Measurements from ENCODE around the gene MXRA5. TPM values are rescaled to one million over a fixed set of nuclear protein-coding genes. Genes with fewer than 3 reads are reported as not detected.

Gene MXRA5
- total RNA-seq (not detected), polyA plus RNA-seq (not detected)

- H3K4me3 Mint-ChIP-seq = no peak within 1 kb of the TSS
- no peaks in the 10 kb centered on the region for H3K4me1 Mint-ChIP-seq
- Histone ChIP-seq H3K27ac (ENCODE audit: low read depth, low read length) (no peak within 1 kb of the TSS), H3K36me3 (ENCODE audit: insufficient read depth, low read length) (no peaks in the 10 kb centered on the region), H3K4me1 (ENCODE audit: insufficient read depth, low read length) (no peaks in the 10 kb centered on the region), H3K4me3 (ENCODE audit: low read length) (no peak within 1 kb of the TSS), H3K9me3 (ENCODE audit: low read length) (no peaks in the 10 kb centered on the region), H3K27me3 (ENCODE audit: insufficient read depth, low read length, poor library complexity, severe bottlenecking) (no peaks in the 10 kb centered on the region)
- H3K9me3 Mint-ChIP-seq = peaks cover 0 to 22% (median 7%) of the 10 kb centered on the region in 5 donors
- no peaks in the 10 kb centered on the region for H3K36me3 Mint-ChIP-seq
- H3K27me3 Mint-ChIP-seq = peaks cover 13 to 19% of the 10 kb centered on the region in 2 donors
- no peak for DNase-seq
- ChIA-PET POLR2A (no interaction called here), CTCF (no interaction called here)
- no peak within 1 kb of the TSS for H3K27ac Mint-ChIP-seq
Observed at GRCh38 chrX:3346501-3347259, at the start of gene MXRA5. Gene MXRA5 (minus strand): TSS chrX:3346652. CDS start chrX:3343833, 2,819 bp downstream.

DNA sequence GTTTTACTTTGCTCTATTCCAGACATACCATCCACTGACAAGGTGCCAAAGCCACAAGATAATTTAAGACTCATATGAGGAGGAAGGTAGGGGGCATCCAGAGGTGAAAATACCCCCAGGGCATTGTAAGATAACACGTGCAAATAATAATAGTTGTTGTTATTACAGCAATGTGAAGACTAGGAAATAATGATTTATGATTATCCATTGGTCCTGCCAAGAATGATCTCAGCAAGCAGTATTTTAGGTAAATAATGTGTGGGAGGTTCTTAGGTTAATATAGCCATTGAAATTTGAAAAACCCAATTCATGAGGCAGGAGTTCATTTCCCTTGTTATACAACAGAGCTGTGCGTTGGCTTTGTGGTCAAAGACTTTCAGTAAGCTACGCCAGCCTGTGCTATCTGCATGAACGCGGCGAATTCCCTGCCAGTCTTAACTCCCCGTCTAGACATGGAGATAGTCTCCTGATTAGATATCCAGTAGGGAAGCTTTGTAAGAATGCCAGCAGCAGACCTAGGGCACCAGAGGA, 47.2 kb upstream of the MXRA5 start:
- ChIA-PET CTCF (no interaction called here), POLR2A (no interaction called here)
- DNase-seq = no peak
- Histone ChIP-seq H3K4me3 (ENCODE audit: low read length) (no peak overlapping the region), H3K9me3 (ENCODE audit: low read length) (no peaks in the 10 kb centered on the region), H3K27me3 (ENCODE audit: insufficient read depth, low read length, poor library complexity, severe bottlenecking) (no peaks in the 10 kb centered on the region), H3K36me3 (ENCODE audit: insufficient read depth, low read length) (no peaks in the 10 kb centered on the region), H3K4me1 (ENCODE audit: insufficient read depth, low read length) (no peaks in the 10 kb centered on the region), H3K27ac (ENCODE audit: low read depth, low read length) (no peak overlapping the region)
- no peak overlapping the region for H3K27ac Mint-ChIP-seq
- H3K27me3 Mint-ChIP-seq = no peaks in the 10 kb centered on the region
- no peak overlapping the region for H3K4me3 Mint-ChIP-seq
- H3K36me3 Mint-ChIP-seq = no peaks in the 10 kb centered on the region
- H3K4me1 Mint-ChIP-seq = no peaks in the 10 kb centered on the region
- peaks cover 0 to 6% (median 0%) of the 10 kb centered on the region in 5 donors for H3K9me3 Mint-ChIP-seq

DNA sequence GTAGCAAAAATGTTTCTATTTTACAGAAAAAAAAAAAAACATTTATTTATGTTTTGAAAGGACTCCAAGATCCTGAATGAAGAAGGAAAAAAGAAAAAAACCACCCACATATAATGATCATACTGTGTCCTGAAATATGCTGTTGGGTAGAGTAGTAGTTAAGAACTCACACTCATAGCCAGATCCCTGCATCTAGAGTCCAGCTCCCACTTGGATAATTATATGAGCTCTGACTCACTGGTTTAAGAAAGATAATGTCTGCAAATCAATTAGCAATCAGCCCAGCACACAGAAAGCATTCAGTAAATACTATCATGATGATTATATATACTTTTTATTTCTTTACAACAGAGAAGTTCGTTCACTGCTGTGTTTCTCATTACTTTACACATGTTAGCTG, 46.7 kb upstream of the MXRA5 start:
- no peaks in the 10 kb centered on the region for H3K27me3 ChIP-seq (ENCODE audit: insufficient read depth, low read length, poor library complexity, severe bottlenecking)
- Mint-ChIP-seq H3K4me3 (no peak overlapping the region), H3K36me3 (no peaks in the 10 kb centered on the region), H3K27me3 (no peaks in the 10 kb centered on the region), H3K27ac (no peak overlapping the region), H3K4me1 (no peaks in the 10 kb centered on the region), H3K9me3 (peaks cover 0 to 6% (median 0%) of the 10 kb centered on the region in 5 donors)
- H3K9me3 ChIP-seq (ENCODE audit: low read length) = no peaks in the 10 kb centered on the region
- ChIA-PET POLR2A (no interaction called here), CTCF (no interaction called here)
- no peak overlapping the region for H3K27ac ChIP-seq (ENCODE audit: low read depth, low read length)
- H3K4me1 ChIP-seq (ENCODE audit: insufficient read depth, low read length) = no peaks in the 10 kb centered on the region
- H3K4me3 ChIP-seq (ENCODE audit: low read length) = no peak overlapping the region
- DNase-seq = no peak
- no peaks in the 10 kb centered on the region for H3K36me3 ChIP-seq (ENCODE audit: insufficient read depth, low read length)

DNA sequence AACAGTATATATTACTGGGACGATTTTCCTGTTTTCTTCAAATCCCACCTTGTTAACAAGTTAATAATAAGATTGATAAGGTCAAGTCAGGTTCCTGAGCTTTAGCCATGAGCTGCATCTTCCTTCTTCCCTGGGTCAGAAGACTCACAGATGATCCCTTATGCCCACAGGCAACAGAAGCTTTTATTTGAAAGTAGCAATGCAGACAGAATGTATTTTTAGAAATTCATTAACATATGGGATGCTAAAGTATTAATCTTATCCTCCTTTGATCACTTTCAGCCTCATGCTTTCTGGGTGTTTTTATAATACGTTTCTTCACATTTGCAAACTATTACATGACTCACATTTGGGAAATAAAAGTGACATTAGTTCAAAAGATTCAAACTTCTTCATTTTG, 42.0 kb upstream of the MXRA5 start:
- Histone ChIP-seq H3K4me1 (ENCODE audit: insufficient read depth, low read length) (no peaks in the 10 kb centered on the region), H3K36me3 (ENCODE audit: insufficient read depth, low read length) (no peaks in the 10 kb centered on the region), H3K9me3 (ENCODE audit: low read length) (no peaks in the 10 kb centered on the region), H3K4me3 (ENCODE audit: low read length) (no peak overlapping the region), H3K27ac (ENCODE audit: low read depth, low read length) (no peak overlapping the region), H3K27me3 (ENCODE audit: insufficient read depth, low read length, poor library complexity, severe bottlenecking) (no peaks in the 10 kb centered on the region)
- H3K36me3 Mint-ChIP-seq = no peaks in the 10 kb centered on the region
- H3K27ac Mint-ChIP-seq = no peak overlapping the region
- H3K9me3 Mint-ChIP-seq = peaks cover 0 to 5% (median 0%) of the 10 kb centered on the region in 5 donors
- H3K4me1 Mint-ChIP-seq = no peaks in the 10 kb centered on the region
- no peak for DNase-seq
- no peaks in the 10 kb centered on the region for H3K27me3 Mint-ChIP-seq
- CTCF ChIA-PET = no interaction called here
- H3K4me3 Mint-ChIP-seq = no peak overlapping the region
- POLR2A ChIA-PET = no interaction called here

- H3K36me3 ChIP-seq (ENCODE audit: insufficient read depth, low read length) = no peaks in the 10 kb centered on the region
- CTCF ChIA-PET = no interaction called here
- POLR2A ChIA-PET = no interaction called here
- H3K4me3 ChIP-seq (ENCODE audit: low read length) = no peak overlapping the region
- peaks cover 0 to 6% (median 0%) of the 10 kb centered on the region in 5 donors for H3K9me3 Mint-ChIP-seq
- no peaks in the 10 kb centered on the region for H3K36me3 Mint-ChIP-seq
- H3K27me3 Mint-ChIP-seq = peaks cover 0 to 2% of the 10 kb centered on the region in 2 donors
- no peak for DNase-seq
- H3K27me3 ChIP-seq (ENCODE audit: insufficient read depth, low read length, poor library complexity, severe bottlenecking) = no peaks in the 10 kb centered on the region
- no peaks in the 10 kb centered on the region for H3K4me1 ChIP-seq (ENCODE audit: insufficient read depth, low read length)
- no peak overlapping the region for H3K27ac ChIP-seq (ENCODE audit: low read depth, low read length)
- no peaks in the 10 kb centered on the region for H3K4me1 Mint-ChIP-seq
- no peak overlapping the region for H3K4me3 Mint-ChIP-seq
- H3K27ac Mint-ChIP-seq = no peak overlapping the region
- H3K9me3 ChIP-seq (ENCODE audit: low read length) = no peaks in the 10 kb centered on the region
Observed at GRCh38 chrX:3384327-3384726, 37.9 kb upstream of the MXRA5 start.

- ChIA-PET POLR2A (no interaction called here), CTCF (no interaction called here)
- Mint-ChIP-seq H3K4me3 (no peak overlapping the region), H3K36me3 (no peaks in the 10 kb centered on the region), H3K9me3 (peaks cover 0 to 11% (median 4%) of the 10 kb centered on the region in 5 donors), H3K4me1 (no peaks in the 10 kb centered on the region), H3K27me3 (peaks cover 0 to 6% of the 10 kb centered on the region in 2 donors), H3K27ac (no peak overlapping the region)
- Histone ChIP-seq H3K4me1 (ENCODE audit: insufficient read depth, low read length) (no peaks in the 10 kb centered on the region), H3K27ac (ENCODE audit: low read depth, low read length) (no peak overlapping the region), H3K4me3 (ENCODE audit: low read length) (no peak overlapping the region), H3K9me3 (ENCODE audit: low read length) (no peaks in the 10 kb centered on the region), H3K36me3 (ENCODE audit: insufficient read depth, low read length) (no peaks in the 10 kb centered on the region), H3K27me3 (ENCODE audit: insufficient read depth, low read length, poor library complexity, severe bottlenecking) (no peaks in the 10 kb centered on the region)
- no peak for DNase-seq
Observed at GRCh38 chrX:3380603-3381002, 34.2 kb upstream of the MXRA5 start.

DNA sequence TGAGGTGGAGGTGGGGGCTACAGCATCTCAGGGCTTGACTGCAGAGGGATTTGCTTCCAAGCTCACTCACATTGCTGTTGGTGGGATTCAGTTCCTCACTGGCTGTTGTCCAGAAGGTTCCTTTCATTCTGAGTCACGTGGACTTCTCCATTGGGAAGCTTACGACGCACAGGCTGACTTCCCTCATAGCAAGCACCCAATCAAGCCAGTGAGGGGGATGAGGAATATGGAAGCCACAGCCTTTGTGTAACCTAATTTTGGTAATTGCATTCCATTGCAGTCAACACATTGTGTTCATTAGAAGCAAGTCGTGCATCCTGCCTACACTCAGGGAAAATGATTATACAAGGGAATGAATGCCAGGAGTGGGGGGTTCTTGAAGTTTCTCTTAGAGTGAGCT, 32.7 kb upstream of the MXRA5 start:
- Histone ChIP-seq H3K9me3 (ENCODE audit: low read length) (no peaks in the 10 kb centered on the region), H3K4me3 (ENCODE audit: low read length) (no peak overlapping the region), H3K4me1 (ENCODE audit: insufficient read depth, low read length) (no peaks in the 10 kb centered on the region), H3K27ac (ENCODE audit: low read depth, low read length) (no peak overlapping the region), H3K27me3 (ENCODE audit: insufficient read depth, low read length, poor library complexity, severe bottlenecking) (no peaks in the 10 kb centered on the region), H3K36me3 (ENCODE audit: insufficient read depth, low read length) (no peaks in the 10 kb centered on the region)
- POLR2A ChIA-PET = no interaction called here
- Mint-ChIP-seq H3K4me3 (no peak overlapping the region), H3K27ac (no peak overlapping the region), H3K27me3 (peaks cover 0 to 6% of the 10 kb centered on the region in 2 donors), H3K4me1 (no peaks in the 10 kb centered on the region), H3K36me3 (no peaks in the 10 kb centered on the region), H3K9me3 (peaks cover 0 to 11% (median 4%) of the 10 kb centered on the region in 5 donors)
- no peak for DNase-seq
- CTCF ChIA-PET = no interaction called here

GRCh38 chrX:3378156-3378555, 31.7 kb upstream of the MXRA5 start:
- H3K4me1 Mint-ChIP-seq = no peaks in the 10 kb centered on the region
- no peak overlapping the region for H3K27ac Mint-ChIP-seq
- no peak for DNase-seq
- no peaks in the 10 kb centered on the region for H3K36me3 Mint-ChIP-seq
- Histone ChIP-seq H3K9me3 (ENCODE audit: low read length) (no peaks in the 10 kb centered on the region), H3K4me1 (ENCODE audit: insufficient read depth, low read length) (no peaks in the 10 kb centered on the region), H3K27me3 (ENCODE audit: insufficient read depth, low read length, poor library complexity, severe bottlenecking) (no peaks in the 10 kb centered on the region), H3K36me3 (ENCODE audit: insufficient read depth, low read length) (no peaks in the 10 kb centered on the region), H3K27ac (ENCODE audit: low read depth, low read length) (no peak overlapping the region), H3K4me3 (ENCODE audit: low read length) (no peak overlapping the region)
- H3K4me3 Mint-ChIP-seq = no peak overlapping the region
- CTCF ChIA-PET = no interaction called here
- POLR2A ChIA-PET = no interaction called here
- peaks cover 0 to 12% (median 4%) of the 10 kb centered on the region in 5 donors for H3K9me3 Mint-ChIP-seq
- H3K27me3 Mint-ChIP-seq = peaks cover 0 to 6% of the 10 kb centered on the region in 2 donors

Data from CD8-positive, alpha-beta memory T cell (primary cell).